ENCODE data around the gene MYT1.
"Not testable (repeated sequence)": the region's sequence is repeated elsewhere in the genome, so short reads cannot be mapped to it uniquely, and the experiment has no call there.

GRCh38 chr20:64286447-64287263 is 122.4 kb downstream of the MYT1 start:
- TF ChIP-seq CTCF, POLR2A (IDR thresholded peaks at IDR 0.05): not testable (repeated sequence)
